Measurements from ENCODE around the gene RPTOR.

RPTOR gene

DNA sequence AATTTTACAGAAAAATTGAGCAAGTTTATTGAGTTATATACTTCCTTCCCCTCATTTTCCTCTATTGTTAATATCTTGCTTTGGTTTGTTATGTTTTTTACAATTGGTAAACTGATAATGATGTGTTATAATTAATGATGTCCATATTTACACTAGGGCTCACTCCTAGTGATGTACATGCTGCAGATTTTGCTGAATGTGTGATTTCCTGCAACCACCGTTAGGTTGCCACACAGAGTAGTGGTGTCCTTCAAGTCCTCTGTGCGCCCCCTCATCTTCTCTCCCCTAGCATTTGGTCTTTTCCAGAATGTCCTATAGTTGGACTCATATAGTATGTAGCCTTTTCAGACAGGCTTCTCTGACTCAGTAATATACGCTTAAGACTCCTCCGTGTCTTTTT is 167.5 kb downstream of the RPTOR start:
- no peak overlapping the region for H3K4me3 ChIP-seq (ENCODE audit: low read depth, low read length)

DNA sequence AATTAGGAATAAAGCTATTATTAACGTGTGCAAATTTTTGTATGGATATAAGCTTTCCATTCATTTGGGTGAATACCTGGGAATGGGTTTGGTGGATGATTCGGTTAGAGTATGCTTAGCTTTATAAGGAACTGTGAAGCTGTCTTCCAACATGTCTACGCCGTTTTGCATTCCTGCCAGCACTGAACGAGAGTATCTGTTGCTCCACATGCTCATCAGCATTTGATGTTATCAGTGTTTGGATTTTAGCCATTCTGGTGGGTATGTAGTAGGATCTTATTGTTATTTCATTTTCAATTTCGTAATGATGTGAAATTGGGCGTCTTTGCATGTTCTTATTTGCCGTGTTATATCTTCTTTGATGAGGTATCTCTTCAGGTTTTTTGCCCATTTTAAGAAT is 168.0 kb downstream of the RPTOR start:
- Histone ChIP-seq H3K4me3 (ENCODE audit: low read depth, low read length) (no peak overlapping the region), H3K4me1 (ENCODE audit: control insufficient read depth, insufficient read depth, low read length) (no peaks in the 10 kb centered on the region), H3K27ac (ENCODE audit: extremely low read depth, low read depth, low read length) (no peak overlapping the region), H3K9me3 (ENCODE audit: control insufficient read depth, insufficient read depth, low read depth, low read length) (no peaks in the 10 kb centered on the region; the same call in 1 of the 2 replicates), H3K36me3 (ENCODE audit: control insufficient read depth in 2 of 2, insufficient read depth in 1 of 2, low read length in 2 of 2) (peaks cover 0 to 16% of the 10 kb centered on the region in 2 experiments; a peak in 1 of 3 replicates)
- POLR2A ChIA-PET: no interaction called here
- TF ChIP-seq ZBTB1 (tag by site-specific recombination; IDR thresholded peaks at IDR 0.05) (no peak), SCRT2 (tag by site-specific recombination; IDR thresholded peaks at IDR 0.05) (0 out of 2 replicates have a peak, but pooled peaks have one; percentile 23), ZNF202 (tag by site-specific recombination; IDR thresholded peaks at IDR 0.05; ENCODE audit: borderline replicate concordance) (no peak), ZNF596 (tag by site-specific recombination; IDR thresholded peaks at IDR 0.05) (no peak), ZNF19 (tag by site-specific recombination; IDR thresholded peaks at IDR 0.05; ENCODE audit: low read depth) (no peak), ZBTB20 (tag by site-specific recombination; IDR thresholded peaks at IDR 0.05) (no peak)
- CTCF ChIA-PET: interaction anchor here (0.6 kb wide), 1 partner anchor 45 kb away, joined by 5 read pairs; no protein-coding TSS in a partner anchor

More for the DNA sequence above, 167.5 kb downstream of the RPTOR start:
- no peak overlapping the region for H3K27ac ChIP-seq (ENCODE audit: extremely low read depth, low read depth, low read length)
- CTCF ChIA-PET: interaction anchor here (0.6 kb wide), 1 partner anchor 44 kb away, joined by 5 read pairs; no protein-coding TSS in a partner anchor
- no peaks in the 10 kb centered on the region; the same call in 1 of the 2 replicates for H3K9me3 ChIP-seq (ENCODE audit: control insufficient read depth, insufficient read depth, low read depth, low read length)
- TF ChIP-seq, protein P1, sequence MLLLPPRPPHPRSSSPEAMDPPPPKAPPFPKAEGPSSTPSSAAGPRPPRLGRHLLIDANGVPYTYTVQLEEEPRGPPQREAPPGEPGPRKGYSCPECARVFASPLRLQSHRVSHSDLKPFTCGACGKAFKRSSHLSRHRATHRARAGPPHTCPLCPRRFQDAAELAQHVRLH (tag by site-specific recombination; IDR thresholded peaks at IDR 0.05): no peak
- TF ChIP-seq, protein P2, sequence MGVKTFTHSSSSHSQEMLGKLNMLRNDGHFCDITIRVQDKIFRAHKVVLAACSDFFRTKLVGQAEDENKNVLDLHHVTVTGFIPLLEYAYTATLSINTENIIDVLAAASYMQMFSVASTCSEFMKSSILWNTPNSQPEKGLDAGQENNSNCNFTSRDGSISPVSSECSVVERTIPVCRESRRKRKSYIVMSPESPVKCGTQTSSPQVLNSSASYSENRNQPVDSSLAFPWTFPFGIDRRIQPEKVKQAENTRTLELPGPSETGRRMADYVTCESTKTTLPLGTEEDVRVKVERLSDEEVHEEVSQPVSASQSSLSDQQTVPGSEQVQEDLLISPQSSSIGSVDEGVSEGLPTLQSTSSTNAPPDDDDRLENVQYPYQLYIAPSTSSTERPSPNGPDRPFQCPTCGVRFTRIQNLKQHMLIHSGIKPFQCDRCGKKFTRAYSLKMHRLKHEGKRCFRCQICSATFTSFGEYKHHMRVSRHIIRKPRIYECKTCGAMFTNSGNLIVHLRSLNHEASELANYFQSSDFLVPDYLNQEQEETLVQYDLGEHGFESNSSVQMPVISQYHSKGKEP (tag by site-specific recombination; IDR thresholded peaks at IDR 0.05): no peak
- POLR2A ChIA-PET: no interaction called here
- peaks cover 0 to 16% of the 10 kb centered on the region in 2 experiments; a peak in 1 of 3 replicates for H3K36me3 ChIP-seq (ENCODE audit: control insufficient read depth in 2 of 2, insufficient read depth in 1 of 2, low read length in 2 of 2)
- H3K4me1 ChIP-seq (ENCODE audit: control insufficient read depth, insufficient read depth, low read length): no peaks in the 10 kb centered on the region

DNA sequence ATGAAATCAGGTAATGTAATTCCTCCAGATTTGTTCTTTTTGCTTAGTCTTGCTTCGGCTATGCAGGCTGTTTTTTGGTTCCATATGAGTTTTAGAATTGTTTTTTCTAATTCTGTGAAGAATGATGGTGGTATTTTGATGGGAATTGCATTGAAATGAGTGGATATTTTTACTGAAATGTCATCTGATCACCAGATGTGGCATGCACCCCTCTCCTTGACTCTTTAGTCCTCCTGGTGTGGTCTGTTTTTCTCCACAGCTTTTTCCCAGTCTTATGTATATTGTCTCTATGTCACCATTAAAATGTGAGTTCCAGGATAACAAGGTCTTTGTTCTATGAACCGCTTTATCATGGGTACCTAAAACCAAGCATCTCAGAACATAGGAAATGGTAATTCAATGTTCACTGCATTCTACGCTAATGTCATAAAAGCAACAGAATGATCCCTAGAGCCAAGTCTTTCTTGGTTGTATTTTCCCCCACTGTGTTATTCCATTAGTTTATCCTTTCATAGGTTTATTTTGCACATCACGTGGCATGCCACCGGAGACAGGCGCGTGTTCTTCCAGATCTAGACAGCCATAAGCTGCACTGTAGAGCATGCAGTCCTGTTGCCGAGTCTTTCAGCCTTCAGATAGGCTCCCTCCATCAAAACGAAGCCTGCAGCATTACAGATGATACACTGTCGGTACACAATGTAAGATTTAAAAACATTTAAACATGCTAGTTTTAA is 172.5 kb downstream of the RPTOR start:
- no peaks in the 10 kb centered on the region for H3K36me3 ChIP-seq (ENCODE audit: control insufficient read depth in 2 of 2, insufficient read depth in 1 of 2, low read length in 2 of 2)
- CTCF ChIA-PET: no interaction called here
- POLR2A ChIA-PET: interaction anchor here (0.6 kb wide), 1 partner anchor 114 kb away, joined by 3 read pairs; no protein-coding TSS in a partner anchor
- H3K4me1 ChIP-seq (ENCODE audit: control insufficient read depth, insufficient read depth, low read length): no peaks in the 10 kb centered on the region
- H3K9me3 ChIP-seq (ENCODE audit: control insufficient read depth, insufficient read depth, low read depth, low read length): no peaks in the 10 kb centered on the region; the same call in 1 of the 2 replicates
- H3K27ac ChIP-seq (ENCODE audit: extremely low read depth, low read depth, low read length): no peak overlapping the region
- no peak for TF ChIP-seq REPIN1 (tag by site-specific recombination; IDR thresholded peaks at IDR 0.05; ENCODE audit: low read depth)
- TF ChIP-seq KLF10 (tag by site-specific recombination; IDR thresholded peaks at IDR 0.05): no peak
- TF ChIP-seq, protein P3, sequence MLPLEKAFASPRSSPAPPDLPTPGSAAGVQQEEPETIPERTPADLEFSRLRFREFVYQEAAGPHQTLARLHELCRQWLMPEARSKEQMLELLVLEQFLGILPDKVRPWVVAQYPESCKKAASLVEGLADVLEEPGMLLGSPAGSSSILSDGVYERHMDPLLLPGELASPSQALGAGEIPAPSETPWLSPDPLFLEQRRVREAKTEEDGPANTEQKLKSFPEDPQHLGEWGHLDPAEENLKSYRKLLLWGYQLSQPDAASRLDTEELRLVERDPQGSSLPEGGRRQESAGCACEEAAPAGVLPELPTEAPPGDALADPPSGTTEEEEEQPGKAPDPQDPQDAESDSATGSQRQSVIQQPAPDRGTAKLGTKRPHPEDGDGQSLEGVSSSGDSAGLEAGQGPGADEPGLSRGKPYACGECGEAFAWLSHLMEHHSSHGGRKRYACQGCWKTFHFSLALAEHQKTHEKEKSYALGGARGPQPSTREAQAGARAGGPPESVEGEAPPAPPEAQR (tag by site-specific recombination; IDR thresholded peaks at IDR 0.05): no peak
- TF ChIP-seq, protein P4, sequence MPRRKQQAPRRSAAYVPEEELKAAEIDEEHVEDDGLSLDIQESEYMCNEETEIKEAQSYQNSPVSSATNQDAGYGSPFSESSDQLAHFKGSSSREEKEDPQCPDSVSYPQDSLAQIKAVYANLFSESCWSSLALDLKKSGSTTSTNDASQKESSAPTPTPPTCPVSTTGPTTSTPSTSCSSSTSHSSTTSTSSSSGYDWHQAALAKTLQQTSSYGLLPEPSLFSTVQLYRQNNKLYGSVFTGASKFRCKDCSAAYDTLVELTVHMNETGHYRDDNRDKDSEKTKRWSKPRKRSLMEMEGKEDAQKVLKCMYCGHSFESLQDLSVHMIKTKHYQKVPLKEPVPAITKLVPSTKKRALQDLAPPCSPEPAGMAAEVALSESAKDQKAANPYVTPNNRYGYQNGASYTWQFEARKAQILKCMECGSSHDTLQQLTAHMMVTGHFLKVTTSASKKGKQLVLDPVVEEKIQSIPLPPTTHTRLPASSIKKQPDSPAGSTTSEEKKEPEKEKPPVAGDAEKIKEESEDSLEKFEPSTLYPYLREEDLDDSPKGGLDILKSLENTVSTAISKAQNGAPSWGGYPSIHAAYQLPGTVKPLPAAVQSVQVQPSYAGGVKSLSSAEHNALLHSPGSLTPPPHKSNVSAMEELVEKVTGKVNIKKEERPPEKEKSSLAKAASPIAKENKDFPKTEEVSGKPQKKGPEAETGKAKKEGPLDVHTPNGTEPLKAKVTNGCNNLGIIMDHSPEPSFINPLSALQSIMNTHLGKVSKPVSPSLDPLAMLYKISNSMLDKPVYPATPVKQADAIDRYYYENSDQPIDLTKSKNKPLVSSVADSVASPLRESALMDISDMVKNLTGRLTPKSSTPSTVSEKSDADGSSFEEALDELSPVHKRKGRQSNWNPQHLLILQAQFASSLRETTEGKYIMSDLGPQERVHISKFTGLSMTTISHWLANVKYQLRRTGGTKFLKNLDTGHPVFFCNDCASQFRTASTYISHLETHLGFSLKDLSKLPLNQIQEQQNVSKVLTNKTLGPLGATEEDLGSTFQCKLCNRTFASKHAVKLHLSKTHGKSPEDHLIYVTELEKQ (tag by site-specific recombination; IDR thresholded peaks at IDR 0.05; ENCODE audit: borderline replicate concordance): no peak
- TF ChIP-seq, protein P1 (tag by site-specific recombination; IDR thresholded peaks at IDR 0.05): no peak
- no peak for TF ChIP-seq ZFP37 (tag by site-specific recombination; IDR thresholded peaks at IDR 0.05)
- no peak for TF ChIP-seq ZNF423 (tag by site-specific recombination; IDR thresholded peaks at IDR 0.05)
- no peak for TF ChIP-seq ZNF292 (tag by site-specific recombination; IDR thresholded peaks at IDR 0.05; ENCODE audit: borderline replicate concordance, low read depth)
- TF ChIP-seq ZNF776 (tag by site-specific recombination; IDR thresholded peaks at IDR 0.05; ENCODE audit: borderline replicate concordance): no peak
- TF ChIP-seq, protein P5, sequence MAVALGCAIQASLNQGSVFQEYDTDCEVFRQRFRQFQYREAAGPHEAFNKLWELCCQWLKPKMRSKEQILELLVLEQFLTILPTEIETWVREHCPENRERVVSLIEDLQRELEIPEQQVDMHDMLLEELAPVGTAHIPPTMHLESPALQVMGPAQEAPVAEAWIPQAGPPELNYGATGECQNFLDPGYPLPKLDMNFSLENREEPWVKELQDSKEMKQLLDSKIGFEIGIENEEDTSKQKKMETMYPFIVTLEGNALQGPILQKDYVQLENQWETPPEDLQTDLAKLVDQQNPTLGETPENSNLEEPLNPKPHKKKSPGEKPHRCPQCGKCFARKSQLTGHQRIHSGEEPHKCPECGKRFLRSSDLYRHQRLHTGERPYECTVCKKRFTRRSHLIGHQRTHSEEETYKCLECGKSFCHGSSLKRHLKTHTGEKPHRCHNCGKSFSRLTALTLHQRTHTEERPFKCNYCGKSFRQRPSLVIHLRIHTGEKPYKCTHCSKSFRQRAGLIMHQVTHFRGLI (tag by site-specific recombination; IDR thresholded peaks at IDR 0.05): no peak
- no peak for TF ChIP-seq ZBTB17 (tag by site-specific recombination; IDR thresholded peaks at IDR 0.05)
- TF ChIP-seq, protein P6, sequence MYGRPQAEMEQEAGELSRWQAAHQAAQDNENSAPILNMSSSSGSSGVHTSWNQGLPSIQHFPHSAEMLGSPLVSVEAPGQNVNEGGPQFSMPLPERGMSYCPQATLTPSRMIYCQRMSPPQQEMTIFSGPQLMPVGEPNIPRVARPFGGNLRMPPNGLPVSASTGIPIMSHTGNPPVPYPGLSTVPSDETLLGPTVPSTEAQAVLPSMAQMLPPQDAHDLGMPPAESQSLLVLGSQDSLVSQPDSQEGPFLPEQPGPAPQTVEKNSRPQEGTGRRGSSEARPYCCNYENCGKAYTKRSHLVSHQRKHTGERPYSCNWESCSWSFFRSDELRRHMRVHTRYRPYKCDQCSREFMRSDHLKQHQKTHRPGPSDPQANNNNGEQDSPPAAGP (tag by site-specific recombination; IDR thresholded peaks at IDR 0.05): no peak
- no peak overlapping the region for H3K4me3 ChIP-seq (ENCODE audit: low read depth, low read length)
